Measurements from ENCODE around the gene FAM171A2.
"Not testable (repeated sequence)": the region's sequence is repeated elsewhere in the genome, so short reads cannot be mapped to it uniquely, and the experiment has no call there.

The FAM171A2 gene

GRCh38 chr17:44347206-44348055 is 16.2 kb downstream of the FAM171A2 start:
- not testable (repeated sequence) for DNase-seq (ENCODE audit: low read depth in 2 of 2)

GRCh38 chr17:44346064-44346844 is 17.4 kb downstream of the FAM171A2 start:
- no peak for DNase-seq (ENCODE audit: low read depth in 2 of 2)

- DNase-seq (ENCODE audit: low read depth in 2 of 2): no peak
Observed at GRCh38 chr17:44345454-44346026, 18.1 kb downstream of the FAM171A2 start.

GRCh38 chr17:44344939-44345453 is 18.7 kb downstream of the FAM171A2 start, which contains the start of gene GRN:
Gene GRN (plus strand): TSS chr17:44345302. CDS start chr17:44349165, 3,863 bp downstream.
- peak; percentile 63 to 78 for DNase-seq (ENCODE audit: low read depth in 2 of 2)

- DNase-seq (ENCODE audit: low read depth in 2 of 2): no peak
Observed at GRCh38 chr17:44343510-44344209, 20.0 kb downstream of the FAM171A2 start.

GRCh38 chr17:44340553-44340952 is 23.1 kb downstream of the FAM171A2 start:
- not testable (repeated sequence) for DNase-seq (ENCODE audit: low read depth in 2 of 2)

GRCh38 chr17:44338702-44339101 is 25.0 kb downstream of the FAM171A2 start:
- DNase-seq (ENCODE audit: low read depth in 2 of 2): no peak

GRCh38 chr17:44335968-44336367 is 27.7 kb downstream of the FAM171A2 start:
- DNase-seq (ENCODE audit: low read depth in 2 of 2): no peak

GRCh38 chr17:44335564-44335963 is 28.1 kb downstream of the FAM171A2 start:
- no peak for DNase-seq (ENCODE audit: low read depth in 2 of 2)

GRCh38 chr17:44334727-44335126 is 28.9 kb downstream of the FAM171A2 start:
- DNase-seq (ENCODE audit: low read depth in 2 of 2): no peak

- no peak for DNase-seq (ENCODE audit: low read depth in 2 of 2)
Observed at GRCh38 chr17:44334315-44334714, 29.3 kb downstream of the FAM171A2 start.

- DNase-seq (ENCODE audit: low read depth in 2 of 2): no peak
Observed at GRCh38 chr17:44333371-44333770, 30.3 kb downstream of the FAM171A2 start.

- DNase-seq (ENCODE audit: low read depth in 2 of 2): peak in 1 of 2 donors; percentile 48
Observed at GRCh38 chr17:44331249-44331760, 32.3 kb downstream of the FAM171A2 start.

GRCh38 chr17:44330263-44330662 is 33.4 kb downstream of the FAM171A2 start:
- DNase-seq (ENCODE audit: low read depth in 2 of 2): not testable (repeated sequence)

GRCh38 chr17:44329516-44329915 is 34.1 kb downstream of the FAM171A2 start:
- not testable (repeated sequence) for DNase-seq (ENCODE audit: low read depth in 2 of 2)

GRCh38 chr17:44327715-44328449 is 35.8 kb downstream of the FAM171A2 start:
- DNase-seq (ENCODE audit: low read depth in 2 of 2): no peak

- DNase-seq (ENCODE audit: low read depth in 2 of 2): peak; percentile 85 to 87
Observed at GRCh38 chr17:44326861-44327444, 36.7 kb downstream of the FAM171A2 start.

GRCh38 chr17:44324571-44325275 is 38.9 kb downstream of the FAM171A2 start, which contains the start of gene SLC25A39:
Gene SLC25A39 (minus strand): TSS chr17:44324823. CDS start chr17:44323562, 1,261 bp downstream.
- peak; percentile 93 to 96 for DNase-seq (ENCODE audit: low read depth in 2 of 2)

- DNase-seq (ENCODE audit: low read depth in 2 of 2): no peak
Observed at GRCh38 chr17:44324092-44324570, 39.5 kb downstream of the FAM171A2 start.
